ENCODE results near the gene SSTR5.

Gene SSTR5

DNA sequence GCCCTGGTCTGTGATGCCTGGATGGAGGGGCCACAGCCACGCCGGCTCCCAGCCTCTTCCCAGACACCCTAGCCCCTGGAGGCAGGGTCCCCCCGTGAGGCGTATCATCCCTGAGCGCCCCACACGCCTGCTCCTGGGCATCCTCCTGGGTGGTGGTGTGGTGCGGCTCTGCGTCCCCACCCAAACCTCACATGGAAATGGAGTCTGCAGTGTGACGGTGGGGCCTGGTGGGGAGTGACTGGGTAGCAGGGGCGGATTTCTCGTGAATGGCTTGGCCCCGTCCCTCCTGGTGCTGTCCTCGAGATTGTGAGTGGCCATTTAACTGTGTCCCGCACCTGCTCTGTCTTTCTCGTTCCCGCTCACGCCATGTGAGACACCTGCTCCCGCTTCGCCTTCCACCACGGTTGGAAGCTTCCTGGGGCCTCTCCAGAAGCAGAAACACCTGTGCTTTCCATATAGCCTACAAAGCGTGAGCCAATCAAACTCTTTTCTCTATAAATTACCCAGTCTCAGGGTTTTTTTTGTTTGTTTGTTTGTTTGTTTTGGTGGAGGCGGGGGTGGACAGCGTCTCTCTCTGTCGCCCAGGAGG is 5.9 kb upstream of the SSTR5 start:
- no peaks in the 10 kb centered on the region for H3K4me1 ChIP-seq (ENCODE audit: control insufficient read depth, insufficient read depth, low read length)
- H3K27me3 ChIP-seq (ENCODE audit: control insufficient read depth in 1 of 2, insufficient read depth in 2 of 2, low read length in 2 of 2) = peaks cover 24 to 41% of the 10 kb centered on the region in 2 donors
- H3K9ac ChIP-seq (ENCODE audit: low read length in 2 of 2) = no peak overlapping the region
- no peaks in the 10 kb centered on the region for H3K9me3 ChIP-seq (ENCODE audit: control insufficient read depth in 2 of 2, low read length in 2 of 2)
- no peaks in the 10 kb centered on the region for H3K36me3 ChIP-seq (ENCODE audit: control insufficient read depth in 2 of 2, insufficient read depth in 2 of 2, low read length in 2 of 2)
- H3K27ac ChIP-seq (ENCODE audit: low read length) = no peak overlapping the region
- no peak overlapping the region for H3K4me3 ChIP-seq (ENCODE audit: low read length in 2 of 2)

DNA sequence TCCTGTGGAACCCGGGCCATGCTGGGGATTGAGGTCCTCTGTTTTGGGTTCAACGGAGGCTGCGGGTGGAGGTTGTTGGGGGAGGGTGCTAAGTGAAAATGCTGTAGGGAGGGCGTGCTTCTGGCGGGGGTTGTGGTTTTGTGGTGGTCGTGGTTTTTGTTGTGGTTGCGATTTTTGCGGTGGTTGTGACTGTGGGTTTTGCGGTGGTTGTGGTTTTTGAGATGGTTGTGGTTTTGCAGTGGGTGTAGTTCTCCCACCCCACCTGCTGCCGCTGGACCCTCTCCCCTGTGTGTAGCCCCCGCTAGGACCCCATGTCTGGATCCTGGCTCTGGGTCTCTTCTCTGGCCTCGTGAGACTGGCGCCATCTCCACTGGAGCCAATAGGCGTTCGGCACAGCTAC is 4.9 kb upstream of the SSTR5 start:
- Histone ChIP-seq H3K4me3 (ENCODE audit: low read length in 2 of 2) (no peak overlapping the region), H3K9ac (ENCODE audit: low read length in 2 of 2) (no peak overlapping the region)

DNA sequence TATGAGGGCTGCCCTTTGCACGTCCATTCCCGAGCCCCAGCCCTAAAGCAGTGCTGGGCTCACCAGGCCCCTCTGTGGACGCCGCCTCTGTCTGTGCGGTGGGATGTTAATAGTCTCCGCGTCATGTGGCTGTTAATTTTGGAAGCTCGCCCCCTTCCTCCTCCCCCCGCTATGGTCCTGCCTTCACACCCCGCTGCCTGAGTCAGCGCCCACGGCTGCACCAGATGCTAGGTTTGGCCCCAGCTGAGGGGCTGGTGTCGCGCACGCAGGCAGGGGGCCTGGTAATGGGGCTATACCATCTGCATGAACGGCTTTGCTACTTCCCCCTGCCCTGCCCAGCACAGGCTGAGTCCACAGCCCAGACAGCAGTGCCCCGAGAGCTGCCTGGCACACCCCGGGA is 4.1 kb upstream of the SSTR5 start:
- H3K4me3 ChIP-seq (ENCODE audit: low read length in 2 of 2) = no peak overlapping the region
- H3K36me3 ChIP-seq (ENCODE audit: control insufficient read depth in 2 of 2, insufficient read depth in 2 of 2, low read length in 2 of 2) = no peaks in the 10 kb centered on the region
- no peak overlapping the region for H3K27ac ChIP-seq (ENCODE audit: low read length)
- no peaks in the 10 kb centered on the region for H3K4me1 ChIP-seq (ENCODE audit: control insufficient read depth, insufficient read depth, low read length)
- H3K9ac ChIP-seq (ENCODE audit: low read length in 2 of 2) = no peak overlapping the region
- no peaks in the 10 kb centered on the region for H3K9me3 ChIP-seq (ENCODE audit: control insufficient read depth in 2 of 2, low read length in 2 of 2)
- H3K27me3 ChIP-seq (ENCODE audit: control insufficient read depth in 1 of 2, insufficient read depth in 2 of 2, low read length in 2 of 2) = peaks cover 24 to 49% of the 10 kb centered on the region in 2 donors

More for the DNA sequence above, 4.9 kb upstream of the SSTR5 start:
- Histone ChIP-seq H3K27ac (ENCODE audit: low read length) (no peak overlapping the region), H3K36me3 (ENCODE audit: control insufficient read depth in 2 of 2, insufficient read depth in 2 of 2, low read length in 2 of 2) (no peaks in the 10 kb centered on the region), H3K27me3 (ENCODE audit: control insufficient read depth in 1 of 2, insufficient read depth in 2 of 2, low read length in 2 of 2) (peaks cover 24 to 47% of the 10 kb centered on the region in 2 donors), H3K4me1 (ENCODE audit: control insufficient read depth, insufficient read depth, low read length) (no peaks in the 10 kb centered on the region), H3K9me3 (ENCODE audit: control insufficient read depth in 2 of 2, low read length in 2 of 2) (no peaks in the 10 kb centered on the region)

DNA sequence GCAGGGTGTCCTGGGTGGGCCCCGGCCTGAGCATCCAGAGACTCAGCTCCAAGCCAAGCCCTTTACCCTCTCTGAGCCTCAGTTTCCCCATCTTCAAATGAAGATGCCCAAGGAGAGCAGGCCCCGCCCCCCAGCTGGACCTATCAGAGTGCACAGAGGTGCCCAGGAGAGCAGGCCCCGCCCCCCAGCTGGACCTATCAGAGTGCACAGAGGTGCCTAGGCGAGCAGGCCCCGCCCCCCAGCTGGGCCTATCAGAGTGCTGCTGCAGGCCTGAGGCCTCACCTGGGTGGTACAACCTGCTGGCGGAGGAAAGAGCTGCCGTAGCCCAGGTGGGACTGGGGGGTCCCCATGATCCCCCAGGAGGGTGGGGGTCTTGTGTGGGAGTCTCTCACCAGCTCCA is 3.4 kb upstream of the SSTR5 start:
- H3K27me3 ChIP-seq (ENCODE audit: control insufficient read depth in 1 of 2, insufficient read depth in 2 of 2, low read length in 2 of 2) = peaks cover 25 to 55% of the 10 kb centered on the region in 2 donors
- no peak overlapping the region for H3K27ac ChIP-seq (ENCODE audit: low read length)
- no peak overlapping the region for H3K4me3 ChIP-seq (ENCODE audit: low read length in 2 of 2)
- no peaks in the 10 kb centered on the region for H3K36me3 ChIP-seq (ENCODE audit: control insufficient read depth in 2 of 2, insufficient read depth in 2 of 2, low read length in 2 of 2)
- no peak overlapping the region for H3K9ac ChIP-seq (ENCODE audit: low read length in 2 of 2)
- no peaks in the 10 kb centered on the region for H3K4me1 ChIP-seq (ENCODE audit: control insufficient read depth, insufficient read depth, low read length)
- no peaks in the 10 kb centered on the region for H3K9me3 ChIP-seq (ENCODE audit: control insufficient read depth in 2 of 2, low read length in 2 of 2)

DNA sequence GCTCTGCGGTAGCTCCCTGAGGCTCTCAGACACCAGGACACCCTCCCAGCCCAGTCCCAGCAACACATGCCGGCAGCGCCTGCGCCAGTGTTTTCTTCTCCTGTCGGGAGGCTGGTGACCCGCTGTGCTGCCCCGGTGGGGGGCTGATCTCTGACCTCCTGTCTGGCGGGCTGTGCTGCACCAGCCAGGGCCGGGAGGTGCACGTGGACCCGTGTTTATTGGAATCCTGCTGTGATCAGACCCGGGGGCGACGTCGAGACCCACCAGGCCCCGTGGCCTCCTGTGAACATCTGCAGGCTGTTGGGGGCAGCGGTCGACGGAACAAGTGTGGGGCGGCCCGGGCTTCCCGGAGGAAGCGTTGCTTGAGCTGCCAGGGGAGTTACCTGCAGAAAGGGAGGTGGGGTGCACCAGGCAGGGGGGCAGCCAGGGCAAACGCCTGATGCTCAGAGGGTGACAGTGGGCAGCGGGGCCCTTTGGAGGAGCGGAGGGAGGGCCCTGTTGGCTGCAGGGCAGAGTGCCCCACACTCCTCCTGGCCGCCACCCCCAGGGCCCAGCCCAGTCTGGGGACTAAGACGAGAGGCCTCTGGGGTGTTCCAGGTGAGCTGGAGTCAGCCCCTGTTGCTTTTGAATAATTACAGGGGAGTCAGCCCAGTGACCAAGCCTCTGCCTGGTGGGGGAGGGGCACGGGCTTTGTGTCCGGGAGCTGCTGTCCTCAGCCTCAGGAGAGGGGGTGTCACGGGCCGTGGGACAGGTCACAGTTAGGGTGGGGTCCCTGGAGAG is 2.3 kb upstream of the SSTR5 start:
- no peaks in the 10 kb centered on the region for H3K4me1 ChIP-seq (ENCODE audit: control insufficient read depth, insufficient read depth, low read length)
- H3K27me3 ChIP-seq (ENCODE audit: control insufficient read depth in 1 of 2, insufficient read depth in 2 of 2, low read length in 2 of 2) = peaks cover 25 to 54% of the 10 kb centered on the region in 2 donors
- H3K27ac ChIP-seq (ENCODE audit: low read length) = no peak overlapping the region
- no peak overlapping the region for H3K9ac ChIP-seq (ENCODE audit: low read length in 2 of 2)
- no peaks in the 10 kb centered on the region for H3K9me3 ChIP-seq (ENCODE audit: control insufficient read depth in 2 of 2, low read length in 2 of 2)
- no peak overlapping the region for H3K4me3 ChIP-seq (ENCODE audit: low read length in 2 of 2)
- H3K36me3 ChIP-seq (ENCODE audit: control insufficient read depth in 2 of 2, insufficient read depth in 2 of 2, low read length in 2 of 2) = no peaks in the 10 kb centered on the region

DNA sequence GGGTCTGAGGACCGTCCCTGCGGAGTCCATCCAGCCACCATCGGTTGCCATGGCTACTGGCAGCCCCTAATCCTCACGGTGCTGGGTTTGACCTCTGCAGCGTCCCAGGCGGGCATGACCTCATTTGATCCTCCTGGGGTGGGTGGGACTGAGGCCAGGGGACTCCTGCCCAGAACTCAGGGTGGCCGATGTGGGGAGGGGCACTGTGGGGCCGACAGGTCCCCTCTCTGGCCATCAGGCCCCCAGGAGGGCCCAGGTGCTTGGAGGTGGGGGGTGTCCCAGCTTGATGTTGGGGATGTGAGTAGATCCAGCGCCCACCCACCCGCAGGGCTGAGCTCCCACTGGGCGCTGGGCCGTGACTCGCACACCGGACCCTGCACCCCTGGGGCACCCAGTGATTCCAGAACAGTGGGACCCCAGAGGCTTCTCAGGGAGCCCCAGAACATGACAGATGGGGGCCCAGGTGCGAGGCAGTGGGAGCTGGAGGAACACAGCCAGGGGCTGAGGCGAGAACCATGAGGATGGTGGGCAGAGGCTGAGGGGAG is 1.6 kb upstream of the SSTR5 start:
- Histone ChIP-seq H3K4me3 (ENCODE audit: low read length in 2 of 2) (no peak overlapping the region), H3K27ac (ENCODE audit: low read length) (no peak overlapping the region), H3K27me3 (ENCODE audit: control insufficient read depth in 1 of 2, insufficient read depth in 2 of 2, low read length in 2 of 2) (peaks cover 27 to 47% of the 10 kb centered on the region in 2 donors), H3K36me3 (ENCODE audit: control insufficient read depth in 2 of 2, insufficient read depth in 2 of 2, low read length in 2 of 2) (no peaks in the 10 kb centered on the region), H3K4me1 (ENCODE audit: control insufficient read depth, insufficient read depth, low read length) (no peaks in the 10 kb centered on the region), H3K9me3 (ENCODE audit: control insufficient read depth in 2 of 2, low read length in 2 of 2) (no peaks in the 10 kb centered on the region), H3K9ac (ENCODE audit: low read length in 2 of 2) (no peak overlapping the region)

DNA sequence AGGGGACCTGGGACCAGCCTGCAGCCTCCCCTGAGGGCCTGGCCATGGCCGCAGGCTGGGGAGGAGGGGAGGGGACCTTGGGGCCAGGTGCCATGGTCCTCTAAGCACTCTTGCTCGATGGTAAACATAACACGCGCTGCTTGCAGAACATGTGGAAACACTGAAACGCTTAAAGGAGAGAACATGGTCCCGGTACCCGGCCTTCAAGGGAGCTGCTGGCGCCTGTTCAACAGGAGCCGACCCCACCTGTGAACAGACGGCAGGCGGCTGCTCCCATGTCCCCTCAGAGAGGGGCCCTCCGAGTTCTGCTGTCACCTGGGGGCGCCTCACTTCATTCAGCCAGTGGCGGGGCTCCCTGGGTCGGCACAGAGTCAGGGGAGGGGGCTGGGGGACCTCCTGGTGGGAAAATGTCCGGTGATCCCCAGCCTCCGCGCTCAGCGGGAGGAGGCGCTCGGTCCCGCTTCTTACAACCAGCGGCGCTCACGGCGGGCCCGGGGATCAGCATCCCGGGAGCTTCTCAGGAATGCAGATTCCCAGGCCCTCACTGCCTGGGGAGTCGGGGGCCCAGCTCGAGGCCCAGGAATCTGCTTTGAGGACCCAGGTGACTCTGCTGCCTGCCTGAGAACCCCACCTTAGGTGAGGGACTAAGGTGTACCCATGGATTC is 854 bp upstream of the SSTR5 start:
- Histone ChIP-seq H3K4me1 (ENCODE audit: control insufficient read depth, insufficient read depth, low read length) (no peaks in the 10 kb centered on the region), H3K9ac (ENCODE audit: low read length in 2 of 2) (no peak overlapping the region), H3K9me3 (ENCODE audit: control insufficient read depth in 2 of 2, low read length in 2 of 2) (no peaks in the 10 kb centered on the region), H3K4me3 (ENCODE audit: low read length in 2 of 2) (no peak overlapping the region), H3K36me3 (ENCODE audit: control insufficient read depth in 2 of 2, insufficient read depth in 2 of 2, low read length in 2 of 2) (no peaks in the 10 kb centered on the region), H3K27me3 (ENCODE audit: control insufficient read depth in 1 of 2, insufficient read depth in 2 of 2, low read length in 2 of 2) (peaks cover 30 to 42% of the 10 kb centered on the region in 2 donors), H3K27ac (ENCODE audit: low read length) (no peak overlapping the region)

DNA sequence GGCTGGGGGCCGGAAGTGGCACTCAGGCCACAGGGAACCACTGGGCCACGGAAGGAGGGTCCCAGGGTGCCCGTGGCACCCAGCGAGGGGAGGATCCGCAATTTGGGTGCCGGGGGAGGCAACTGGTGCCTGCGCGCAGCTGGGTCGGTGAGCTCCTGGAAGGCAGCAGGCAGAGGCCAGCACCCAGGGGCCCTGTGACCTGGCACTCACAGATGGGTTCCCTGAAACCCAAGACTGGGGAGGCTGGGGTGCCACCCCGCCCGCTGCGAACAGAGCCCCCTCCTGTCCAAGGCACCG is 663 bp downstream of the SSTR5 start:
- H3K9me3 ChIP-seq (ENCODE audit: control insufficient read depth in 2 of 2, low read length in 2 of 2) = no peaks in the 10 kb centered on the region
- no peak overlapping the region for H3K4me3 ChIP-seq (ENCODE audit: low read length in 2 of 2)
- H3K27me3 ChIP-seq (ENCODE audit: control insufficient read depth in 1 of 2, insufficient read depth in 2 of 2, low read length in 2 of 2) = peaks cover 30 to 55% of the 10 kb centered on the region in 2 donors
- H3K36me3 ChIP-seq (ENCODE audit: control insufficient read depth in 2 of 2, insufficient read depth in 2 of 2, low read length in 2 of 2) = no peaks in the 10 kb centered on the region
- H3K27ac ChIP-seq (ENCODE audit: low read length) = no peak overlapping the region
- no peak overlapping the region for H3K9ac ChIP-seq (ENCODE audit: low read length in 2 of 2)
- H3K4me1 ChIP-seq (ENCODE audit: control insufficient read depth, insufficient read depth, low read length) = no peaks in the 10 kb centered on the region

DNA sequence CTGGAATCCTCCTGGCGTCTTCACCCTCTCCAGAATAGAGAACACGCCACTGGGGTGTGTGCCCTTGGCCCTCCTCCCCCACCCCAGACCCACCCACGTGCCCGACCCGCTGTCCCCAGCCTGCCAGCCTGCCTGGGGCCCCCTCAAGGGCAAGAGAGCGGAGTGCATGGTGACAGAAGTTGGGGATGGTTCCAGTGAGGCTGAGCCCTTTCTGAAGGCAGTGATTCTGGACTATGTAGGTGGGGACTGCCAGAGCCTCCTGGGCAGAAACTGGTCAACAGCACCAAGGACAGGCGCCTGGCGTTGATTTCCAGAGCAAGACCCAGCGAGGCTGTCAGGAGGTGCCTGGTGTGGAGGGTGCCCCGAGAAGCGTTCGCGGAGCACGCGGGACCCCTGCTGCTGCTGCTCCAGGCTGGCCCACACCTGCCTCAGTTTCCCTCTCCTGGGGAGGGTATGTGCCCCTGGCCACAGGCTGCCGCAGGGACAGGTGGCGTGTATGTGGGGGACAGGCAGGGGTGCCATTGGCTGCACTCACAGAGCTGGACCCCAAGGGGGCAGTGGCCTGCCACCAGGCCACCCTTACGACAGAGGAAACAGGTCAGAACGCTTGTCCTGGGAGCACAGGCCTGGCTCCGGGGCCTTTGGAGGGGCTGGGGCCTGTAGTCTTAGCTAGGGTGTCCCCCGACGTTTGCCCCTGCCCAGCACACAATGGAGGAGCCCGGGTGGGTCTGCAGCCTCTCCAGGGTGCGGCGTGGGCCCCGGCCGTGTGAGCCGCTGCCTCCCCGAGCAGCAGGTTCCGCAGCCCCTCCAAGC is 1.2 kb downstream of the SSTR5 start:
- peaks cover 2% of the 10 kb centered on the region for H3K4me1 ChIP-seq (ENCODE audit: control insufficient read depth, insufficient read depth, low read length)
- H3K27ac ChIP-seq (ENCODE audit: low read length) = no peak overlapping the region
- peaks cover 27 to 57% of the 10 kb centered on the region in 2 donors for H3K27me3 ChIP-seq (ENCODE audit: control insufficient read depth in 1 of 2, insufficient read depth in 2 of 2, low read length in 2 of 2)

DNA sequence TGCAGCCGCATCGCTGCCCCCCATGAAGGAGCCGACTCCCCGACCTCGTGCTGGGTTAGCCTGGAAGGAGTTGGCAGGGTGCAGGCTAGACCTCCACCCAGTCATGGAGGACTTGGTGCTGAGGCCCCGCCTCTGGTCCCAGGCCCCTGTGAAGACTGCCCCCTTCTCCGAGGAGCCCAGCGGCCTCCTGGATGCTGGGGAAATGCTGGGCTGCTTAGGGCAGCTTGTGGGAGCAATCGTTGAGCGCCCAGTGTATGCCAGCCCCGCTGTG is 1.8 kb downstream of the SSTR5 start:
- H3K9ac ChIP-seq (ENCODE audit: low read length in 2 of 2) = no peak overlapping the region
- peaks cover 2% of the 10 kb centered on the region for H3K4me1 ChIP-seq (ENCODE audit: control insufficient read depth, insufficient read depth, low read length)
- H3K36me3 ChIP-seq (ENCODE audit: control insufficient read depth in 2 of 2, insufficient read depth in 2 of 2, low read length in 2 of 2) = no peaks in the 10 kb centered on the region
- peaks cover 24 to 58% of the 10 kb centered on the region in 2 donors for H3K27me3 ChIP-seq (ENCODE audit: control insufficient read depth in 1 of 2, insufficient read depth in 2 of 2, low read length in 2 of 2)
- no peak overlapping the region for H3K4me3 ChIP-seq (ENCODE audit: low read length in 2 of 2)
- no peak overlapping the region for H3K27ac ChIP-seq (ENCODE audit: low read length)
- H3K9me3 ChIP-seq (ENCODE audit: control insufficient read depth in 2 of 2, low read length in 2 of 2) = no peaks in the 10 kb centered on the region

More for the DNA sequence above, 1.2 kb downstream of the SSTR5 start:
- Histone ChIP-seq H3K4me3 (ENCODE audit: low read length in 2 of 2) (no peak overlapping the region), H3K36me3 (ENCODE audit: control insufficient read depth in 2 of 2, insufficient read depth in 2 of 2, low read length in 2 of 2) (no peaks in the 10 kb centered on the region), H3K9me3 (ENCODE audit: control insufficient read depth in 2 of 2, low read length in 2 of 2) (no peaks in the 10 kb centered on the region), H3K9ac (ENCODE audit: low read length in 2 of 2) (no peak overlapping the region)
